Activated CD4-positive, alpha-beta T cell treated with anti-CD3 and anti-CD28 coated beads for 24 hours (primary cell): ENCODE data around the gene ALDH8A1.
"Not testable (repeated sequence)": the region's sequence is repeated elsewhere in the genome, so short reads cannot be mapped to it uniquely, and the experiment has no call there.

Source experiments
- DNase-seq, 2 donors: peaks; one replicate each; pipeline ENCODE4 v3.0.0-alpha.2; 2020; ENCODE audit warnings: low read depth in 2 of 2

The ALDH8A1 gene

DNA sequence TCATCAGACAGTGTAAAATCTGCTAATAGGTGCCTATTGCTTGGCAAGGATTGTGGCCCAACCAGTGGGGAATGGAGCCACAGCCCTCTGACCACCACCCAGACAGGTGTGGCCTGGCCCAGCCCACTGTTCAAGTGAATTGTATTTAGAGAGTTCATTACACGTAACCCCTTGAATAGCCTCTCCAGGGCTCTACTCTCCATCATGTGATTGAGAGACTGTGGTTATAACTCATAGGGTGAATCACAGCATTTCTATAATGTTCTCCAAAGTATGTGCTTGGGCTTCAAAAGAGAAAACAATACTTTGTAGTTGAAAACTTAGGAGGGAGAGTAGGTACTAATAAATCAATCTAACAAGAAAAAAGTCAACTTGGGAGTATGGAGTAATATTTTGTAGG lies 38.4 kb downstream of the ALDH8A1 start:
- DNase-seq = no peak

DNA sequence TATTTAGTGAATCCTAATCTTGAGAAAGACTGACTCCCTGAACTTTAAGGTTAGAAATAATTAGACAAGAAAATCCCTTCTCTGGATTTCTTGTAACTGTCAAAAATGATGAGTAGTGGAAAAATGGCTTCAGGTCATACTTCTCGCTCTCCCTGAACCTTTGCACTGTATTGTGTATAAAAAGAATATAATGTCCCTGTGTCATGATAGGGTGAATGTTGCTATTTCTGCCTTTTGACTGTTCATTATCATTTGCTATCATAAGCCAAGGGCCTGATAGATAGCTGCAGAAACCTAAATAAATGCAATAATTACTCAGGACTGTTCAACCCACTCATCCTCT lies 39.3 kb downstream of the ALDH8A1 start:
- DNase-seq = no peak

GRCh38 chr6:134909701-134910592 lies 40.0 kb downstream of the ALDH8A1 start:
- DNase-seq = no peak

DNA sequence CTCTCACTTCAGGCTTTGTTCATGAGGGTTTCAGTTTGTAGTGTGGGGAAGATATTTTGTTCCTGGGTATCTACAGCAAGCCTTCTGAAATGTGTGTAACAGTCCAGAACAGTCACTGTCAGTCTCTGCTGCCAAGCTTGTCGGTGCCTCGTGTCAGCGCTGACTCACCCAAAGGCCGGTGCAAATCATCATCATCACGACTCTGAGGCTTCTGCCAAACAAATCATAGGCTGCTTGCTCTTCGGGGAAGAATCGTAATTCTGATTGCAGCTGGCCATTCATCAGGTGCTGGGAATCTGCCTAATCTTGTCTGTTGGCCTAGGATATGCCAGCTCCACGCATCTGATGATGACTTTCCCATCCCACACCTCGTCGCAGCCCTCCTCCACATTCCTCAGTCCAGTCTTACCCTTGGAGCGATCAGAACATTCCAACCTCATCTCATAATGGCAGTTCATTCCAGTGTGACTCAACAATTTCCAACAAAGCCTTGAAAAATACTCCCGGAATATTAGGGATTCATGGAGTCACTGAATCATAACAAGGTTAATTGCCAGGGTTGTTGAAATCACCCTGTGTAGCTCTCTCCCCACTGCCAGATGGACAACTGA lies 40.9 kb downstream of the ALDH8A1 start:
- DNase-seq = no peak

DNA sequence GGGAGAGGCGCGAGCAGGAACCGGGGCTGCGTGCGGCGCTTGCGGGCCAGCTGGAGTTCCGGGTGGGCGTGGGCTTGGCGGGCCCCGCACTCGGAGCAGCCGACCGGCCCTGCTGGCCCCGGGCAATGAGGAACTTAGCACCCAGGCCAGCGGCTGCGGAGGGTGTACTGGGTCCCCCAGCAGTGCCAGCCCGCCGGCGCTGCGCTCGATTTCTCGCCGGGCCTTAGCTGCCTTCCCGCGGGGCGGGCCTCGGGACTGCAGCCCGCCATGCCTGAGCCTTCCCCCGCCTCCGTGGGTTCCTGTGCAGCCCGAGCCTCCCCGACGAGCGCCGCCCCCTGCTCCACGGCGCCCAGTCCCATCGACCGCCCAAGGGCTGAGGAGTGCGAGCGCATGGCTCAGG lies 45.2 kb downstream of the ALDH8A1 start:
- DNase-seq = not testable (repeated sequence)

DNA sequence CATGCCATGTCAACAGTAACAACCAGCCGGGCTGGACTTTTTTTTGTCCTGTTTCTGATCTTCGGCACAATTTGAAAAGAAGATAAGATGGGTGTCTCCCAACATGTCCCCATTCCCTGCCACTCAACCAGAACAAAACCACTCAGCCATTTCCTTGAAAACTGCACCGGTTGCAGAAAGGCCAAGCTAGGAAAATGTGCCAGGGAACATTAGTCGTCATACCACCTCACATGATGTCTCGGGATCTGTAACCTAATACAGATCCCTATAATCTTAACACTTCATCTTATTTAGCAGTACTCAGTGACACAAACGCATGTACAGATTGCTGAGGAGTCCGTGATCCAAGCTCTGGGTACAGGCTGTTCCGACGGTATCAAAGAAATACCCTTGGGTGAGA lies 46.5 kb downstream of the ALDH8A1 start:
- no peak for DNase-seq

DNA sequence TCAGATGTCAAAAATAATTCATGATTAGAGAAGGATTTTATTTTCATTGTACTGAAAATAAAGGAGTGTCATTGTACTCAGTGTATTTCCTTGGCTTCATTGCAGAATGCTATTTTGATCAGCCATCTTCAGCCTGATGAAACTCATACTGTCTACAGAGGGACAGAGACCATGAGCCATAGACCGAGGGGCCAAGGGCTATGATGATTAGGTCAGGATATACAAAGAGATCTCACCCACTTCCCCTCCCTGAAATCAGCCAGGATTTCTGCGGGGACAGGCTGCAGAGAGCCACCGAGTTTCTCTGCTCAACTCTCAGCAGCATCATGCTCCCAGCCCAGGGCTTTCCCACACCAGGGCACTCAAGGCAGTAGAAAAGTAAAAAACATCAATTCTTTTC lies 47.0 kb downstream of the ALDH8A1 start:
- DNase-seq = no peak

DNA sequence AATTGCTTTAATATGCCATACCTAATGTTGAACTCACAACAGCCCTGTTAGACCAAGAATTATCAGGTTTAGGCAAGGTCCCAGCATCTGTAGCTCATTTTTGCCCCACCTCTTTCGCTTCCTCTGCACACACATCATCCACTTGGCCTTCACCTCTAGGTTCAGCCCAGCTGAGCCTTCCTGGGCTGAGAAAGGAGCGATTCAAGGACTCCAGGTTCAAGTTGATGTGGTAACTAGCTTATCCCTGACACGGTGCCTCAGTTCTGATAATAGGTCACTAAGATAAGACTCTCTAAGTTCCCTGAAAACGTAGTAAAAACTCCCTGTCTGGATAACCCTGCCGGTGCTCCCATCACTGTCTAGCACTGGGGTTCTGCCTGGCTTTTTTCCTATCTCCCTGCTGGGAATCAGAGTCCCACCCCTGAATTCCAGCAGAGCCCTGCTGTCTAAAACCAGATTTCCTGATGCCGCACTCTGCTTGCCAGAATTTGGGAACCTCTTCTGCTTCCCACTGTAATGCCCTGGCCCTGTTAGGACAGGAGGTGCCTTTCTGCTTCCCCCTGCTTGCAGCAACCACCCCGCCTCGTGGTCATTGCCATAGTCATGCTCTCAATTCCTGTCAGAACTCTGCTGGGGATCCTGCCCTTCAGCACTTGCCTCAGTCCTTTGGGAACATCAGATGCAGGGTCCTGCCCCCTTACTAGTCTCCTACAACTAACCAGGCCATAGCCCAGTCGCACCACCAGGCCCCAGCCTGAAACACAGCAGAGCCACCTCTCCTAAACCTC lies 47.6 kb downstream of the ALDH8A1 start:
- no peak for DNase-seq

DNA sequence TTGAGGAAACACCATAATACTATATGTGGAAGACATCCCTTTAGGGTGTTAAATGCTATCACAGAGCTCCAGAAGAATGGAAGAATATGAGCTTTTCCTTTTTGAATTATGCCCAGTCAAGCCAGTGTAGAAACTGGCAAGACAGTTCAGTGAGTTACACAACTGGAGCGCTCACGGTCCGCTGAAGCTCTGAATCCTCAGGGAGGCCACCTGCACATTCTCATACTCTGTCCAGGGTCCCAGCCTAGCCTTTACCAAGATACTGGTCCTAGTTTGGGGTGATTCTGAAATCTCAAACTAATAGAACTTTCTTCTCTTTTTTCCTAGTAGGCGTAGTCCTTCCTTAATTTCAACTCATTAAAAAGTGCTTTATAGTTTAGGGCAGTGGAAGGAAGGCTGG lies 51.3 kb downstream of the ALDH8A1 start:
- no peak for DNase-seq

GRCh38 chr6:134898166-134898565 lies 51.7 kb downstream of the ALDH8A1 start:
- DNase-seq = not testable (repeated sequence)

- no peak for DNase-seq
Observed at GRCh38 chr6:134896910-134897309, 53.0 kb downstream of the ALDH8A1 start.

GRCh38 chr6:134894800-134895199 lies 55.1 kb downstream of the ALDH8A1 start:
- DNase-seq = no peak

- DNase-seq = no peak
Observed at GRCh38 chr6:134892362-134892761, 57.5 kb downstream of the ALDH8A1 start.

DNA sequence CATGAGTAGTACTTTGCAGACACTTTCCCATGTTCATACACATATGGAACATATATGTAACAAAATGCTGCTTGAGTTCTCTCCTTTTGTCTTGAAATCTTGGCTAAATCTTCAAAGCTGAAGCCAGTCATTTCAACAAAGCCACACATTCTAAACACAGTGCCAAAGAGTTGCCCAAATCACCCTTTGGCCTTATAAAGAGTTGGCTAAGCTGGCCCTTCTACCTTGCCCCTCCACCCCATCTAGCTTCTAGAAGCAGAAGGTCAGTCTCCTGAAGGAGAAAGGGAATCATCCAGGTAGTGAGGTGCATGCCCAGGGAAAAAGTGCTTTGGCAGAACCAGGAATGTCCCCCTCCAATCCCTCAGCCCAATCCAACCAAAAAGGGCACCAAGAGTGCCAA lies 58.3 kb downstream of the ALDH8A1 start:
- DNase-seq = no peak

DNA sequence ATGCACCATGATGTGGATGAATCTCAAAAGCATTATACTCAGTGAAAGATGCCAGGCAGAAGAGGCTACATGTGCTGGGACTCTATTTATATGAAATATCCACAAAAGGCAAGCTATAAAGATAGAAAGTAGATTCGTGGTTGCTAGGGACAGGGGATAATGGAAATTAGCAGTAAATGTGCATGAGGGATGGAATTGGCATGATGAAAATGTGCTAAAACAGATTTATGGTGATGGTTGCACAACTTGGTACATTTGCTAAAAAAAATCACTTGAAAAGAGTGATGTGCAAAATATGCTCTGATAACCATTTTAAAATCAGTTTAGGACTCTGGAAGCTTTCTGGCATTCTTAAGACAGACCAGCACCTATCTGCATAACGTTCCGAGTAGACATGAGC lies 61.6 kb downstream of the ALDH8A1 start:
- DNase-seq = no peak

- DNase-seq = no peak
Observed at GRCh38 chr6:134884752-134885151, 65.1 kb downstream of the ALDH8A1 start.

DNA sequence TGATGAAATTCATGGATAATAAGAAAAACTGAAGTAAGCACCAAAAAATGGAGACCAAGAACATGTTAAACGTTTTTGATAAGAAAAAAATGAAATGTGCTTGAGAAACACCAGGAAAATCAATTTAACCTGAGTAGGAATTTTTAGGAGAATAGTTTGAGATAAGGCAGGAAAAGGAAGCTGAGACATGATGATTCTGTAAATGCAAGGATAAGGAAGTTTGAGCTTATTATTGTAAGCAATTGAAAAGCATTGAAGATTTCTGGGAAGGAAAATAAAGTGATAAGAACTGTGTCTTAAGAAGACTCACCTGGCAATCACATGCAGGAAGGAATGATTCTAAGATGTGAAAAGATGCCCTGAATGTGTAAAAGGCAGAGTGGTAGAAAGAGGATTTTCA lies 66.6 kb downstream of the ALDH8A1 start:
- DNase-seq = no peak

GRCh38 chr6:134882426-134883038 lies 67.4 kb downstream of the ALDH8A1 start:
- peak; percentile 18 to 34 for DNase-seq

DNA sequence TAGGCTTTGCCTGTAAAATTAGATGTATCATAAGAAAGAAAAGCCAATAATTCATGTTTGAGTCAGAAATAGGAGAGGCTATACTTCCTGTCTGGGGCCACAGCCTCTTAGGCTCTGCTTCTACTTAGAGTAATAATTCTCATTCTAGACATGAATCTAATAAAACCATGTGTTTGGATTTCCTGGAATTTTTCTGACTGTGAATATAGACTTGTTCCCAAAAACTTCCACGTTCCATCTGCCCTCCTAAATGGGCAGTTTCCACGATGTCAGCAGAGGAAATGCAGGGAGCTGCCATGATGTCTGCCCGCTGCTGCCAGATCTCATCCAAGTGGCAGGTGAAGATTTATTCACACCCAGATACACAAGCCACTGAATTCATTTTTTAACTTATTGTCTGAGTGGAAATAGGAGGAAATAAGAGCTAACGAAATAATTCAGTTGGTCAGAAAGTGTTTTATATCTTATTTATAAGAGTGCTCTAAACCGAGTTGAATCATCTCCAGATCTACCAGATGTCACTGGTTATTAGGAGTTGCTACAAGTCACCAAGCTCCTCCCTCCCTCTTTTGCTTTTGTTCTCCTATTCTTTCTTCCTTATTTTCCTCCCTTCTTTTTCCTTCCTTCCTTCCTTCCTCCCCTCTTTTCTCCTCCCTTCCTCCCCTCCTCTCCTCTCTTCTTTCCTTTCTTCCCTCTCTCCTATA lies 69.3 kb downstream of the ALDH8A1 start:
- DNase-seq = no peak

- no peak for DNase-seq
Observed at GRCh38 chr6:134878136-134878535, 71.8 kb downstream of the ALDH8A1 start.

- no peak for DNase-seq
Observed at GRCh38 chr6:134875367-134875766, 74.5 kb downstream of the ALDH8A1 start.
